CD4-positive, alpha-beta T cell treated with Interleukin-4 for 4 hours (primary cell): ENCODE results near the gene PAM16.

Experiments
- DNase-seq: peaks from one replicate; pipeline ENCODE4 v3.0.0-alpha.2; 2020

PAM16 gene

GRCh38 chr16:4383591-4384444, 32.7 kb upstream of the PAM16 start:
- no peak for DNase-seq

- no peak for DNase-seq
Measured at GRCh38 chr16:4382795-4383357, 31.8 kb upstream of the PAM16 start.

GRCh38 chr16:4381935-4382794, 31.0 kb upstream of the PAM16 start:
- DNase-seq: no peak

- no peak for DNase-seq
Measured at GRCh38 chr16:4381072-4381934, 30.2 kb upstream of the PAM16 start.

- DNase-seq: no peak
Measured at GRCh38 chr16:4380119-4381063, 29.3 kb upstream of the PAM16 start.

GRCh38 chr16:4378999-4379690, 28.0 kb upstream of the PAM16 start:
- no peak for DNase-seq

GRCh38 chr16:4378161-4378666, 27.1 kb upstream of the PAM16 start:
- no peak for DNase-seq

- DNase-seq: no peak
Measured at GRCh38 chr16:4377573-4378154, 26.5 kb upstream of the PAM16 start.

GRCh38 chr16:4376893-4377572, 25.9 kb upstream of the PAM16 start:
- DNase-seq: no peak

GRCh38 chr16:4376126-4376892, 25.2 kb upstream of the PAM16 start:
- no peak for DNase-seq

GRCh38 chr16:4375717-4376116, 24.6 kb upstream of the PAM16 start:
- no peak for DNase-seq

- no peak for DNase-seq
Measured at GRCh38 chr16:4373909-4374742, 23.0 kb upstream of the PAM16 start.

GRCh38 chr16:4373356-4373908, 22.3 kb upstream of the PAM16 start:
- no peak for DNase-seq

- DNase-seq: no peak
Measured at GRCh38 chr16:4372578-4373355, 21.6 kb upstream of the PAM16 start.

GRCh38 chr16:4372001-4372577, 21.0 kb upstream of the PAM16 start:
- peak; percentile 14 for DNase-seq

- DNase-seq: peak; percentile 37
Measured at GRCh38 chr16:4371357-4372000, 20.4 kb upstream of the PAM16 start, which contains the start of gene VASN. VASN (plus strand) TSS chr16:4371848; CDS start chr16:4380878, 9,030 bp downstream.
